Endodermal cell (in vitro differentiated cells): ENCODE data around the gene TMEM236. TPM values are rescaled to one million over a fixed set of nuclear protein-coding genes. Genes with fewer than 3 reads are reported as not detected.

Experiments used
- DNase-seq: peaks from one replicate; pipeline ENCODE4 v3.0.0-alpha.2; 2017
- H3K27ac ChIP-seq: 2 replicates; pipeline ENCODE4 v1.5.1; 2013; ENCODE audit warnings: mild to moderate bottlenecking, low read depth, low read length, moderate library complexity
- H3K27me3 ChIP-seq: 2 replicates; pipeline ENCODE4 v1.6.1; 2013; ENCODE audit warnings: mild to moderate bottlenecking, low read length, moderate library complexity; ENCODE audit not compliant: insufficient read depth, control insufficient read depth, poor library complexity, severe bottlenecking
- H3K36me3 ChIP-seq: 2 replicates; pipeline ENCODE4 v1.7.0; 2013; ENCODE audit warnings: mild to moderate bottlenecking, low read length, moderate library complexity; ENCODE audit not compliant: control insufficient read depth, insufficient read depth
- H3K4me1 ChIP-seq: one replicate; pipeline ENCODE4 v1.7.0; 2013; ENCODE audit warnings: low read length; ENCODE audit not compliant: control insufficient read depth, insufficient read depth
- H3K4me3 ChIP-seq: 2 replicates; pipeline ENCODE4 v1.5.1; 2013; ENCODE audit warnings: mild to moderate bottlenecking, low read length, moderate library complexity
- H3K9ac ChIP-seq: 2 replicates; pipeline ENCODE4 v1.6.1; 2013; ENCODE audit warnings: mild to moderate bottlenecking, low read length, moderate library complexity; ENCODE audit not compliant: poor library complexity, severe bottlenecking; ENCODE audit errors: extremely low read depth
- H3K9me3 ChIP-seq: 2 replicates; pipeline ENCODE4 v1.6.1; 2013; ENCODE audit warnings: mild to moderate bottlenecking, low read length, moderate library complexity; ENCODE audit not compliant: control insufficient read depth
- H3K27ac Mint-ChIP-seq: 2 replicates; pipeline ENCODE4 v1.8.0; 2020; ENCODE audit warnings: mixed read lengths
- H3K27me3 Mint-ChIP-seq: 2 replicates; pipeline ENCODE4 v1.8.0; 2021; ENCODE audit warnings: mild to moderate bottlenecking, mixed read lengths; ENCODE audit not compliant: insufficient read depth
- H3K36me3 Mint-ChIP-seq: 2 replicates; pipeline ENCODE4 v1.8.0; 2020; ENCODE audit warnings: low read depth, mixed read lengths
- H3K4me1 Mint-ChIP-seq: 2 replicates; pipeline ENCODE4 v1.8.0; 2020; ENCODE audit warnings: mixed read lengths
- H3K4me3 Mint-ChIP-seq: 2 replicates; pipeline ENCODE4 v1.8.0; 2020; ENCODE audit warnings: mild to moderate bottlenecking, moderate library complexity, mixed read lengths
- H3K9me3 Mint-ChIP-seq: 2 replicates; pipeline ENCODE4 v1.8.0; 2020; ENCODE audit warnings: mild to moderate bottlenecking, mixed read lengths
- CTCF ChIP-seq: fragments of 200-600 bp; sonication (generic); conservative IDR thresholded peaks from 2 replicates; pipeline ENCODE4 v1.5.0; 2021; ENCODE audit warnings: antibody characterized with exemption, mild to moderate bottlenecking
- WGBS, 2 experiments: methylation state at CpG; one replicate each; pipeline versions ENCODE4 v1.1.5 to v1.1.7; 2013; ENCODE audit warnings: missing lambda C conversion rate in 2 of 2, mixed read lengths in 1 of 2; ENCODE audit not compliant: insufficient coverage in 1 of 2, insufficient read length in 1 of 2; 5-methylcytosine and 5-hydroxymethylcytosine counted together
- total RNA-seq, 2 donors: library from RNA; stranded (reverse); fragmentation: NEBNext Ultra II Directional in 1 of 2; extraction: Animal tissue kit (Norgen Biotek cat#: 25700) in 1 of 2; gene quantifications; 2 replicates in 1 of 2; 3 replicates in 1 of 2; pipeline ENCODE4 v1.2.1, GENCODE V29; 2021

Gene TMEM236
- total RNA-seq, 2 donors from 2014 or later: 0.04 TPM; not detected in 1

GRCh38 chr10:17779784-17780183 is 27.8 kb downstream of the TMEM236 start:
- Histone ChIP-seq H3K27me3 (no peaks in the 10 kb centered on the region), H3K9me3 (no peaks in the 10 kb centered on the region), H3K4me1 (no peaks in the 10 kb centered on the region), H3K9ac (no peak overlapping the region), H3K4me3 (no peak overlapping the region), H3K36me3 (no peaks in the 10 kb centered on the region), H3K27ac (no peak overlapping the region)
- DNase-seq: no peak
- H3K27me3 Mint-ChIP-seq: no peaks in the 10 kb centered on the region
- no peak for TF ChIP-seq CTCF
- H3K9me3 Mint-ChIP-seq: no peaks in the 10 kb centered on the region
- H3K27ac Mint-ChIP-seq: no peak overlapping the region
- no peak overlapping the region for H3K4me3 Mint-ChIP-seq
- whole genome bisulfite sequencing, 2 experiments: 92 to 100% methylated on average over 3 to 4 of the region's 4 CpGs
- no peaks in the 10 kb centered on the region for H3K4me1 Mint-ChIP-seq
- no peaks in the 10 kb centered on the region for H3K36me3 Mint-ChIP-seq

- TF ChIP-seq CTCF: no peak
- no peaks in the 10 kb centered on the region for H3K9me3 ChIP-seq
- H3K27me3 ChIP-seq: no peaks in the 10 kb centered on the region
- H3K27ac ChIP-seq: no peak overlapping the region
- no peaks in the 10 kb centered on the region for H3K36me3 Mint-ChIP-seq
- H3K9ac ChIP-seq: no peak overlapping the region
- H3K27me3 Mint-ChIP-seq: no peaks in the 10 kb centered on the region
- WGBS, 2 experiments: 90 to 96% methylated on average over 4 of the region's 4 CpGs
- H3K27ac Mint-ChIP-seq: no peak overlapping the region
- H3K4me1 ChIP-seq: no peaks in the 10 kb centered on the region
- H3K9me3 Mint-ChIP-seq: no peaks in the 10 kb centered on the region
- no peak overlapping the region for H3K4me3 ChIP-seq
- DNase-seq: no peak
- H3K4me3 Mint-ChIP-seq: no peak overlapping the region
- no peaks in the 10 kb centered on the region for H3K4me1 Mint-ChIP-seq
- H3K36me3 ChIP-seq: no peaks in the 10 kb centered on the region
These were observed 28.7 kb downstream of the TMEM236 start for GRCh38 chr10:17780727-17781126.

- Mint-ChIP-seq H3K27me3 (no peaks in the 10 kb centered on the region), H3K4me1 (no peaks in the 10 kb centered on the region), H3K36me3 (no peaks in the 10 kb centered on the region), H3K4me3 (no peak overlapping the region), H3K9me3 (no peaks in the 10 kb centered on the region), H3K27ac (no peak overlapping the region)
- 70 to 86% methylated on average over 2 of the region's 2 CpGs for WGBS, 2 experiments
- Histone ChIP-seq H3K27me3 (no peaks in the 10 kb centered on the region), H3K27ac (no peak overlapping the region), H3K4me3 (no peak overlapping the region), H3K9ac (no peak overlapping the region), H3K36me3 (no peaks in the 10 kb centered on the region), H3K9me3 (no peaks in the 10 kb centered on the region), H3K4me1 (no peaks in the 10 kb centered on the region)
- TF ChIP-seq CTCF: peak; percentile 58
- DNase-seq: peak; percentile 71
These were observed 29.9 kb downstream of the TMEM236 start for GRCh38 chr10:17781856-17782255.
